ENCODE results near the gene BICRA. TPM values are rescaled to one million over a fixed set of nuclear protein-coding genes. Genes with fewer than 3 reads are reported as not detected.

The BICRA gene
- total RNA-seq, 1 donor: 3.0 TPM

DNA sequence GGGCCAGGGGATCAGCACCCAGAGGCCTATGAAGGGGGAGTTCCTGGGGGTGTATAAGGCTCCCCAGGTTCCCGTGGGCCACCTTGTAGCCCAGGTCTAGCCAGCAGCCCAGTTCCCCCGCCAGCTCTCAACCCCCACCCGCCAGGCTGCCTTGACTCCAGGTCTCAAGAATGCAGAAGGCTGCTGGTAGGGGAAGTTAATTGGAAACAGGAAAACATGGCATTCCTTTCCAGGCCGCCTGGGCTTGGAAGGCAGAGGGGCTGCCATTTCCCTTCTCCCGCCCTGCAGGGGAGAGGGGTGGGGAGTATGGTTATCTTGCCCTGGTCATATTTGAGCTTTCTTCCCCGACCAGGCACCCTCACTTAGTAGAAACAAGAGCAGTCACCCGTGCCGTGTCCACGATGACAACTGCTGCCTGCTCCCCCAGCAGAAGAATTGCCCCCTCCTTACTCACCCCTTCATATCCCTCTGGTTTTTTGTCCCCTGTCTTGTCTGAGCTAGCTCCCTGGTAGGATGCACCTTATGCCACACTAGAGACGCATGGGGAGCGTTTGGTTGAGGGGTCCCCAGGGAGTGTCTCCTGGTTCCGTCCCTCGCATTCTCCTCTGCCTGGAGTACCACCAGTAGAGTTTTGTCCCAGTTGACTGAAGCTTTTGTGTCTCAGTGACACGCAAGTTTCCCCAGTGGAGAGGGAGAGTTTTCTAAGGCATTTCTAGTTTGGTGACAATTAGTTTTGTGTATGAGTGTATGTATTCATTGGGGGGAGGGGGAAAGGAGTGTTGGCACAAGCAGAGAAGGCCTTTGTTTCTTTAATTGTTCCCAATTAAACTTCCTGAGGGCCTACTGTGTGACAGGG lies 4.5 kb downstream of the BICRA start:
- H3K4me3 ChIP-seq (ENCODE audit: low read depth, low read length): no peak overlapping the region
- TF ChIP-seq, protein P1, sequence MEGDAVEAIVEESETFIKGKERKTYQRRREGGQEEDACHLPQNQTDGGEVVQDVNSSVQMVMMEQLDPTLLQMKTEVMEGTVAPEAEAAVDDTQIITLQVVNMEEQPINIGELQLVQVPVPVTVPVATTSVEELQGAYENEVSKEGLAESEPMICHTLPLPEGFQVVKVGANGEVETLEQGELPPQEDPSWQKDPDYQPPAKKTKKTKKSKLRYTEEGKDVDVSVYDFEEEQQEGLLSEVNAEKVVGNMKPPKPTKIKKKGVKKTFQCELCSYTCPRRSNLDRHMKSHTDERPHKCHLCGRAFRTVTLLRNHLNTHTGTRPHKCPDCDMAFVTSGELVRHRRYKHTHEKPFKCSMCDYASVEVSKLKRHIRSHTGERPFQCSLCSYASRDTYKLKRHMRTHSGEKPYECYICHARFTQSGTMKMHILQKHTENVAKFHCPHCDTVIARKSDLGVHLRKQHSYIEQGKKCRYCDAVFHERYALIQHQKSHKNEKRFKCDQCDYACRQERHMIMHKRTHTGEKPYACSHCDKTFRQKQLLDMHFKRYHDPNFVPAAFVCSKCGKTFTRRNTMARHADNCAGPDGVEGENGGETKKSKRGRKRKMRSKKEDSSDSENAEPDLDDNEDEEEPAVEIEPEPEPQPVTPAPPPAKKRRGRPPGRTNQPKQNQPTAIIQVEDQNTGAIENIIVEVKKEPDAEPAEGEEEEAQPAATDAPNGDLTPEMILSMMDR (IDR thresholded peaks at IDR 0.05; ENCODE audit: insufficient read depth, low read depth, low read length): no peak
- DNase-seq (ENCODE audit: low read depth): peak; percentile 65

DNA sequence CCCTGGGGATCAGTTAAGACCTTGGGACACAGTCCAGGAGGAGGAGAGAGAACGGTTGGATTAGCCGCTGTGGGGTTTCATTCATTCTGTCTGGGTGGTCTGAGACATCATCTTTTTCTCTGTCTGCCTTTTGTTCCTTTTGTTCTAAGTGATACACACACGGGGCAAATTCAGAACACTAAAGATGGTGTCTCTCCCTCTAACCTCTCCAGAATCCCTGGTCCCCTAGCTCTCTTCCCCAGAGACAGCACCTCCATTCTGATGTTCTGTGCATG lies 5.0 kb downstream of the BICRA start:
- H3K4me3 ChIP-seq (ENCODE audit: low read depth, low read length): no peak overlapping the region
- TF ChIP-seq, protein P1 (IDR thresholded peaks at IDR 0.05; ENCODE audit: insufficient read depth, low read depth, low read length): no peak
- no peak for DNase-seq (ENCODE audit: low read depth)

DNA sequence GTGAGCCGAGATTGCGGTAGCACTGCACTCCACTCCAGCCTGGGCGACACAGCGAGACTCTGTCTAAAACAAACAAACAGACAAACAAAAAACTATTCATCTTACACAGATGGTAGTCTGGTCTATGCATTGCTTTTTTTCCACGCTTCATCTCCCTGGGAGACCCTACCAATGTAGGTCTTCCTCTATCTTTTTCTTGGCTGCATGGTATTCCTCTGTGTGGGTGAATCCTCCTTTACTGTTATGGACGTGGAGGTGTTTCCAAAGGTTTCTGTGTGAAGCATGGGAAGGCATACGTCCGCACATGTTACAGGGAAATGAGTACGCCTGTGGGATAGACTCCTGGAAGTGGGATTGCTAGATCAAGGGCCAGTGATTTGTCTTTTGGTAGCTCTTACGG lies 5.6 kb downstream of the BICRA start:
- TF ChIP-seq, protein P1 (IDR thresholded peaks at IDR 0.05; ENCODE audit: insufficient read depth, low read depth, low read length): no peak
- H3K4me3 ChIP-seq (ENCODE audit: low read depth, low read length): no peak overlapping the region
- DNase-seq (ENCODE audit: low read depth): no peak

DNA sequence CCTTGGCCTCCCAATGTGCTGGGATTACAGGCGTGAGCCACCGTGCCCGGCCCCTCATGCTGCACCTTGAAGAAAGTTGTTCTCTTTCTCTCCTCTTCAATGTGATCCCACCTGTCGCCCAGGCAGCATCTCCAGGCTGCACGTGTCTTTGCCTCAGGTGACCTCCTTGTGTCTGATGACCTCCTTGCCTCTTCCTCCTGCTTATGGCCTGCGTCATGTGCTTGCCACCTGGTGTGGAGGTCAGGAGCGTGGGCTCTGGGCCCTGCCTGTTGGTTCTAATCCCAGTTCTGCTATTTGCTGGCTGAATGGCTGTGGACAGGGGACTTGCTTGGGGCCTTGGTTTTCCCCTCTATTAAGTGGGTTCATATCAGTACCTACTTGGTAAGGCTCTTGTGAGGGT lies 6.3 kb downstream of the BICRA start:
- TF ChIP-seq, protein P1 (IDR thresholded peaks at IDR 0.05; ENCODE audit: insufficient read depth, low read depth, low read length): no peak

DNA sequence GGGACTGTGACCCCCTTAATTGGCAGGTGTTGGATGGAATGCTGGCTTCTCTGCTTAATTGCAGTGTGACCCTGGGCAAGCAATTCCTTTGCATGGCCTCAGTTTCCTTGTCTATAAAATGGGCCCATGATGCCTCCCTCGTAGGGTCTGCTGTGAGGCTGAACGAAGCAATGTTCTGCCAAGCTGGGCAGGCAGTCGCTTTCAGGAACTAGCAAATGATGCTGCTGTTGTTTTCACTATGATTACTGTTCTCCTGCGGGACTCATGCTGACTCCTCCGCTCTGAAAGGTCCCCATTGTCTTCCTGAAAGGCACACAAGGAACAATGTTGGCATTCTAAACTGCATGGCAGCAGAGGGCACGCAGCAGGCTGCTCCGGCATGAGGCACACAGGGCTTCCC lies 6.8 kb downstream of the BICRA start:
- TF ChIP-seq, protein P1 (IDR thresholded peaks at IDR 0.05; ENCODE audit: insufficient read depth, low read depth, low read length): no peak
- no peak overlapping the region for H3K4me3 ChIP-seq (ENCODE audit: low read depth, low read length)
- no peak for DNase-seq (ENCODE audit: low read depth)

More for the DNA sequence above, 6.3 kb downstream of the BICRA start:
- H3K4me3 ChIP-seq (ENCODE audit: low read depth, low read length): no peak overlapping the region
- no peak for DNase-seq (ENCODE audit: low read depth)

DNA sequence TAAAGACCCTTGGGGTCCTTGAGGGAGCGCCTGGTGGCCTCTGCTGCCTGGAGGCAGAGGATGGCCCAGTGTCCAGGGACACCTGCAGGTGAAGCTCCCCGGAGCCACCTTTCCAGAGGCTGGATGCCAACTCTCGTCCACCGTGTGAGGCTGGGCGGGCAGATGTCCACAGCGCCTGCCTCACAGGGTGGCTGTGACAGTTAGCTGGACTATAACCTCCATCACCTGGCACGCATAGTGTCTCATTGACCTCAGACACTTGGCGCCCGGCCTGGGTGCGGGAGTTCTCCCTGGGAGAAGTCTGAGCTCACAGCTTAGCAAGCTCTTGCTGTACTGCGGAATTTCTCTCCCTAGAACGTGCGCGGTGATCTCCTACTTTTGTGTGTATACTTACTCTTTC lies 9.8 kb downstream of the BICRA start:
- TF ChIP-seq, protein P1 (IDR thresholded peaks at IDR 0.05; ENCODE audit: insufficient read depth, low read depth, low read length): no peak
- DNase-seq (ENCODE audit: low read depth): no peak
- no peak overlapping the region for H3K4me3 ChIP-seq (ENCODE audit: low read depth, low read length)

DNA sequence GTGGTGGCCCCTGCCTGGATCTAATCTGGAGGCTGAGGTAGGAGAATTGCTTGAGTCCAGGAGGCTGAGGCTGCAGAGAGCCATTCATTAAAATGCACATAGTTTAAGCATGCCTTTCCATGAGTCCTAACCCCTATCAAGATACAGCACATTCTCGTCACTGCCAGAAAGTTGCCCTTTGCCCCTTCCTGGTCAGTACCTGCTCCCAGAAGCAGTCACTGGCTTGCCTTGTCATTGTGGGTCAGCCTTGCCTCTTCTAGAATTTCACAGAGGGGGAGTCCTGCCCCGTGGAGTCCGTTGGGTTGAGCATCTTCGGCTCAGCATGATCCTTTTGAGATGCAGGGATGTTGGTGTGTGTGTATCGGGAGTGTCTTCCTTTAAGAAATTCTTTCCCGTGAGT lies 10.8 kb downstream of the BICRA start:
- TF ChIP-seq, protein P1 (IDR thresholded peaks at IDR 0.05; ENCODE audit: insufficient read depth, low read depth, low read length): no peak
- DNase-seq (ENCODE audit: low read depth): no peak

More for the DNA sequence above, 10.8 kb downstream of the BICRA start:
- no peak overlapping the region for H3K4me3 ChIP-seq (ENCODE audit: low read depth, low read length)

Measured in fibroblast of villous mesenchyme (primary cell).